ENCODE results near the gene FXR1. TPM values are rescaled to one million over a fixed set of nuclear protein-coding genes. Genes with fewer than 3 reads are reported as not detected.

FXR1 gene
- total RNA-seq, 1 experiment from 2014 or later = 126 TPM

GRCh38 chr3:180918542-180918941, 6.1 kb downstream of the FXR1 start:
- Histone ChIP-seq H3K4me1 (peaks cover 17% of the 10 kb centered on the region), H3K4me3 (ENCODE audit: low read depth, low read length) (no peak overlapping the region), H3K9me3 (no peaks in the 10 kb centered on the region), H3K36me3 (ENCODE audit: control insufficient read depth, insufficient read depth, low read length) (no peaks in the 10 kb centered on the region; the same call in 1 of the 2 replicates), H3K27me3 (replicated peaks; ENCODE audit: control insufficient read depth, insufficient read depth, low read length) (no peaks in the 10 kb centered on the region)
- no TSS peak for BruUV-seq (replicated peaks)
- ChIA-PET CTCF (no interaction called here), POLR2A (no interaction called here)
- Mint-ChIP-seq H3K9me3 (ENCODE audit: unreplicated experiment) (no peaks in the 10 kb centered on the region), H3K4me1 (ENCODE audit: low read depth, unreplicated experiment) (no peaks in the 10 kb centered on the region), H3K36me3 (ENCODE audit: insufficient read depth, unreplicated experiment) (peaks cover 13% of the 10 kb centered on the region), H3K27me3 (ENCODE audit: insufficient read depth, unreplicated experiment) (no peaks in the 10 kb centered on the region), H3K27ac (ENCODE audit: unreplicated experiment) (no peak overlapping the region), H3K4me3 (ENCODE audit: unreplicated experiment) (no peak overlapping the region)
- TF ChIP-seq CTCF (IDR thresholded peaks at IDR 0.05; ENCODE audit: insufficient read depth in 1 of 2, low read depth in 1 of 2, low read length in 1 of 2, severe bottlenecking in 1 of 2, unreplicated experiment in 1 of 2) = no peak
- intact Hi-C loops (cut with micrococcal nuclease; ENCODE audit: unreplicated experiment) = no loop called here
- DNase-seq = no peak

- H3K4me3 Mint-ChIP-seq (ENCODE audit: unreplicated experiment) = no peak overlapping the region
- no peak for TF ChIP-seq CTCF (IDR thresholded peaks at IDR 0.05; ENCODE audit: insufficient read depth in 1 of 2, low read depth in 1 of 2, low read length in 1 of 2, severe bottlenecking in 1 of 2, unreplicated experiment in 1 of 2)
- Histone ChIP-seq H3K4me3 (ENCODE audit: low read depth, low read length) (no peak overlapping the region), H3K9me3 (no peaks in the 10 kb centered on the region), H3K36me3 (ENCODE audit: control insufficient read depth, insufficient read depth, low read length) (no peaks in the 10 kb centered on the region; the same call in 1 of the 2 replicates), H3K4me1 (peaks cover 3% of the 10 kb centered on the region; the same call in 1 of the 2 replicates), H3K27me3 (replicated peaks; ENCODE audit: control insufficient read depth, insufficient read depth, low read length) (no peaks in the 10 kb centered on the region)
- no peaks in the 10 kb centered on the region for H3K9me3 Mint-ChIP-seq (ENCODE audit: unreplicated experiment)
- ChIA-PET CTCF (no interaction called here), POLR2A (no interaction called here)
- H3K4me1 Mint-ChIP-seq (ENCODE audit: low read depth, unreplicated experiment) = no peaks in the 10 kb centered on the region
- H3K27me3 Mint-ChIP-seq (ENCODE audit: insufficient read depth, unreplicated experiment) = no peaks in the 10 kb centered on the region
- intact Hi-C loops (cut with micrococcal nuclease; ENCODE audit: unreplicated experiment) = no loop called here
- no peak for DNase-seq
- H3K36me3 Mint-ChIP-seq (ENCODE audit: insufficient read depth, unreplicated experiment) = peaks cover 11% of the 10 kb centered on the region
- no peak overlapping the region for H3K27ac Mint-ChIP-seq (ENCODE audit: unreplicated experiment)
- no TSS peak for BruUV-seq (replicated peaks)
These were observed 9.8 kb downstream of the FXR1 start for GRCh38 chr3:180922242-180922641.

- no peak for DNase-seq
- TF ChIP-seq CTCF (IDR thresholded peaks at IDR 0.05; ENCODE audit: insufficient read depth in 1 of 2, low read depth in 1 of 2, low read length in 1 of 2, severe bottlenecking in 1 of 2, unreplicated experiment in 1 of 2) = no peak
- H3K9me3 Mint-ChIP-seq (ENCODE audit: unreplicated experiment) = no peaks in the 10 kb centered on the region
- H3K4me3 ChIP-seq (ENCODE audit: low read depth, low read length) = no peak overlapping the region
- H3K4me1 Mint-ChIP-seq (ENCODE audit: low read depth, unreplicated experiment) = no peaks in the 10 kb centered on the region
- H3K36me3 ChIP-seq (ENCODE audit: control insufficient read depth, insufficient read depth, low read length) = no peaks in the 10 kb centered on the region; the same call in 1 of the 2 replicates
- intact Hi-C loops (cut with micrococcal nuclease; ENCODE audit: unreplicated experiment) = no loop called here
- no peaks in the 10 kb centered on the region for H3K27me3 Mint-ChIP-seq (ENCODE audit: insufficient read depth, unreplicated experiment)
- H3K9me3 ChIP-seq = no peaks in the 10 kb centered on the region
- no TSS peak for BruUV-seq (replicated peaks)
- no peak overlapping the region for H3K4me3 Mint-ChIP-seq (ENCODE audit: unreplicated experiment)
- ChIA-PET POLR2A (no interaction called here), CTCF (no interaction called here)
- H3K4me1 ChIP-seq = peaks cover 3% of the 10 kb centered on the region; the same call in 1 of the 2 replicates
- no peaks in the 10 kb centered on the region for H3K27me3 ChIP-seq (replicated peaks; ENCODE audit: control insufficient read depth, insufficient read depth, low read length)
- peaks cover 16% of the 10 kb centered on the region for H3K36me3 Mint-ChIP-seq (ENCODE audit: insufficient read depth, unreplicated experiment)
- H3K27ac Mint-ChIP-seq (ENCODE audit: unreplicated experiment) = no peak overlapping the region
These were observed 11.1 kb downstream of the FXR1 start for GRCh38 chr3:180923561-180923960.
